Ammon's horn (tissue), 1 donor: Measurements from ENCODE around the gene PLCB1.
"Not testable (repeated sequence)": the region's sequence is repeated elsewhere in the genome, so short reads cannot be mapped to it uniquely, and the experiment has no call there.

Source experiments
- DNase-seq: peaks from one replicate; pipeline ENCODE4 v3.0.0-alpha.2; 2016; ENCODE audit warnings: low spot score

The PLCB1 gene

DNA sequence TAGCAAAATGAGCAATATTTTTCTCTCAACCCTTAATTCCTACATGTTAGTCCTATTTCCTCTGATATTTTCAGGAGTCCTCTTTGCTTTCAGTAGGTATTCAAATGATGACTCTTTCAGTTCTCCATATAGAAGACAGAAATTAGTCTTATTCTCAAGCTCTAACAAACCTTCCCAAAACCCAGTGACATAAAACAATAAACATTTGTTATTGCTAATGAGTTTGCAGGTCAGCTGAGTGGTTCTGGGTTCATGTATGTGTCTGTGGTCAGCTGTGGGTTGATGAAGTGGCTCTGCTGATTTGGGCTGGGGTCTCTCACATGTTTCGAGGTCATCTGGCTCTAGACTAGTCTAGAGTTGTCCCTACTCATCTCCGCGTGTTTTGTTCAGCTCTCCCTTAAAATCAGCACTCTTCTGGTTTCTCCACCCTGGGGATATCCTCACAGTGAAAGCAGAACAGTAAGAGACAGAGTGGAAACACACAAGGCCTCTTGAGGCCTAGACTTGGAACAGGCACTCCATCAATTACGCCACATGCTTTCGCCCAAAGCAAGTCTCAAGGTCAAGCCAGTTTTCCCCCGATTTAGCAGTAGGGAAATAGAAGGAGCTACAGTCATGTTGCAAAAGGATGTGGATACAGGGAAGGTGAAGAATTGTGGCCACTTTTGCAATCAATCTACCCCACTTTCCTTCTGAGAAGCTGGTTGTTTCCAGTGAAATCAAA lies 273.0 kb downstream of the PLCB1 start:
- DNase-seq, result no peak

DNA sequence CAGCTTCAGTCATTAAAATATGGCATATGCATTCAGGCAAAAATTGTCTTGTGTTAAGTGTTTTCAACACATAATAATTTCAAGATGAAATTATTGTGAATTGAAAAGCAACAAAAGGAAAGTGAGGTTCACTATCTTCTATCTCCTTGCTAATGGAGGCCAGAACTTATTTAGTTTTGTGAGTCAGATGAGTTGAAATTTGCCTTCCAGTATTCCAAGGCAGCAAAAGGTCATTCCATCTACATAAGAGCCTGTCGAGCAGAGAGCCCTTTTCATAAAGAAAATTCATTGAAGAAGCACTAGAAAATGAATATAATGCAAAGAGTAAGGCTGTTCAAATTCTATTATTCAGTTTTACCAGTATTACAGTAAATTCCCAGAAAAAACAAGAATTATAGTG lies 274.3 kb downstream of the PLCB1 start:
- no peak for DNase-seq

DNA sequence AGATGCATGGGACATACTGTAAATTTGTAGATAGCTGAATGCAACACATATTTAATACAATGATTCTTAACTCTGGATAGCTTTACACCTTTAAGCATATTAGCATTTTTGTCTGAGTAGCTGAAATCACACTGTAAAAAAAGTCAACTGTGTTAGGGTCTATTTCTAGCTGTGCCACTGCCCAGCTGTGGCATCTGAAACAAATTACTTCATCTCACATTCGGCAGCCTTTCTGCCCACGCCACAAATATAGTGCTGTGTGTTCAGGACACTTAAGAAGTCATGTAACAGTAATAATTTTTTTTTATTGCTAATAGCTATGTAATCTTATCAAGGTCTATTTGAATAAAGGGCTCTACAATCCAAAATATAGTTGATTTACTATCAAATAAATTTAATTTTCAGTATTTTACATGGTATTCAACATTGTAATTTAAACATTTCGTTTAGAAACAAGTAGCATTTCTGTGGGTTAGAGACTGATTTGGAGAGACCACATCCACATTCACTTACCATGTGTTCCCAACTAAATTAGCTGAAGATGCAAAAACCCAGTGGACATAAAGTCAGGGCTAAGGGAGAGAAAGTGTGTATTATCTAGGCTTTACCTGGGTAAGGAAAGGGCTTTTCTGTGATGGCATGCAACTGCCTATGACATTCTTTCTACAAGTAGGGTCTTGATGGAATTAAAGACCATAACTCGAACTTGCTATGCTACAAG lies 276.7 kb downstream of the PLCB1 start:
- no peak for DNase-seq

DNA sequence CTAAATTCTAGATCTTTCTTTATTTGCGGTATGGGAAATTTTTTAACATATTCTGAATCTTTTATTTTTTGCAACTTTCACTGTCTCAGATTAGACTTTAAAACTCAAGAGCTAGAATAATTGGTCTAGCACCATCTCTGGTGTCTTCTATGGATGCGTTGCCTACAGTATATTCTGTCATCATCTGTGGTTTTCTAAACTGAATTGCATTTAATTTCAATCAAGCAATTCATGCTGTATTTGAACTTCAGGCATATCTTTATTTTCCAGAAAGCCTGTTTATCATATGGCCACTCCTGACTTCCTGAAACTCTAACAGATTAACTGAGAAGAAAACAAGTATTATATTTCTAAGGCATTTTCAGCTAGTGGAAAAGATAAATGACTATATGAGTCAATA lies 281.6 kb downstream of the PLCB1 start:
- no peak for DNase-seq

DNA sequence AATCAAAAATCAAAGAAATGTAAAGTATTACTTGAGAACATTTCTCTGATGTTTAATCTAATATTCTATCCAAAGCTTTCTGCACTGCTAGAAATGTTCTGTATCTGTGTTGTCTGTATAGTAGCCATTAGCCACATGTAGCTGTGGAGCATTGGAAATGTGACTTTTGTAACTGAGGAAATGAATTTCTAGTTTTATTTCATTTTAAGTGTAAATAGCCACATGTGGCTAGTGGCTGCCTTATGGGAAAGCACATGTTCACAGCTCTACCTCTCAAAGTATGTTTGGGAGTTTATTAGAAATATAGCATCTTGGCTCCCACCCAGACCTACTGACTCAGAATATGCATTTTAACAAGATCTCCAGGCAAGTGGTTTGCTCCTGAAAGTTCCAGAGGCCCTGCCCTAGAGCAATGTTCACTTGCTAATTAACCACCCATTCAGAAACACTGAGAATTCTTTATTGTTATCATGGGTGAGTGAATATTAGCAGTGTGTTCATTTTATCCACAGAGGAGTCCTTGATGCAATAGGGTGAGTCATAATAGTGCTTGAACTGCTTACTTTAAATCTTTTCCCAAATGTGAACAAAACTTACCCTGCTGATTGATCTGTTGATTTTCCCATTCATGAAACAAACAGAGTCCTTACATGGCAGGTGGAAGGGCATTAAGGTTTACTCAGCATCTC lies 282.7 kb downstream of the PLCB1 start:
- DNase-seq, result no peak

DNA sequence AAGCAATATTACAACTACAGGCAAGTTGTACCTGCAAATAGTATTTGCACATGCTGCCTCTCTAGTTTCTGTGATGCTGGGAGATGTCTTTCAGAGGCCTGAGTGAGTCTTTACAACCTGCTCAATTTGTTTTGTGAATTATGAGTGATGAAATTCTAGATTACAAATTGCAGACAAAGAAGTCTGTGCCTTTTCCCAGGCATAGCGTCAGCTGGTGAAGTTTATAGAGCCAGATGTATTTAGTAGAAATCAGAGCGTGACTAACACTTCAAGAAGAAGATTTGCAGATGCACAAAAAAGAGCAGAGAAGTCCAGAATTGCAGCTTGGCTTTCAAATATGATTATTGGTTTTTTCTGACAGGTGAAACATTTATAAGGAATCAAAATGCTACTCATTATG lies 289.9 kb downstream of the PLCB1 start:
- DNase-seq, result no peak

DNA sequence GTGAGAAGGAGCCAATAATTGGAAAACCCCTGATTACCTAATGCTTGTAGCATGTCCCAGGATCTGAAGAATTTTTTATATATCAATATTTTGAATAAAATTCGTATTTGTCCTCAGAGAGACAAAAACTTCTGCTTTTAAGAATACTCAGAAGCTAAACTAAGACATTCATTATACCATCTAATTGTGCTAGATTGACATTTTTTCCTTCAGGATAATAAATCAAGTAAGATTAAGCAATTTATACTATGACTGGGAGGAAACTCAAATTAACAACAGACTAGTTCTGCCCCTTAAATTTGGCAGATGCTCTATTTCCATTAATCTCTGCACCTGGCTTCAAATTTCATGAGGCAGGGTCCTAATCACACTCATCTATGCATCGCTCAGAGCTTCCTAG lies 291.4 kb downstream of the PLCB1 start:
- no peak for DNase-seq

DNA sequence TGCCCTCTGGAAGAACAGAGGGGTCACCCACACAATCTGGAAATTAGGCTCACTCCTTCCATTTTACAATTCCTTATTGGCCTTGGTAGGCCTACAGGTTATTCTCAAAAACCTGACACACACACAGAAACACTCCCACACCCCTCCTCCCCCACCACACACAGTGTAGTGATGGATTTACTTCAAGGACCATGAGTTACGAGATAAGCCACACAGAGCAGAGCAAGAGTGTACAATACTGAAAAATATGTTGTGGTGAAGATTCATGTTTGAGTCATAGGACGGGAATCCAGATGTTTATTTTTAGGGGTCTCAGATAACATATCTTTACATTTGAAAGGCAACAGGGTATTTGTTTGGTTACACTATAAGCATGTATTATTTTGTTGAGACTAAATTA lies 291.9 kb downstream of the PLCB1 start:
- DNase-seq, result no peak

DNA sequence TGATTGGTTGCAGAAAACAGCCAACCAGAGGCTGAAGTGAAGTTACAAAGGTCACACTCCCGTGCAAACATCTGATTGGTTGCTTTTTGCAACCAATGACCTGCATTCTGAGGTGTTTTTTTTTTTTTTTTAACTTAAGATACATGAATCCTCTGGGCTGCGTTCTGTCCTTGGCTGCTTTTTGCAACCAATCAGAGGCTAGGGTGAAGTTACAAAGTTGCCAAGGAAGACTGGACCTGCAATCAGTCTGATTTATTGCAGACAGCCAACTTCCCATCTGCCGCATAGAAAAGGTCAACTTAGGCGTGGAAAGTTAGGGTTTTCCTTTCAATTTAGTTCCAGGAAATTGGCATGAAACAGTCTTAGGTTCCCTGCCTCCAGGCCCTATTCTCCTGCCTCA lies 292.9 kb downstream of the PLCB1 start:
- no peak for DNase-seq

DNA sequence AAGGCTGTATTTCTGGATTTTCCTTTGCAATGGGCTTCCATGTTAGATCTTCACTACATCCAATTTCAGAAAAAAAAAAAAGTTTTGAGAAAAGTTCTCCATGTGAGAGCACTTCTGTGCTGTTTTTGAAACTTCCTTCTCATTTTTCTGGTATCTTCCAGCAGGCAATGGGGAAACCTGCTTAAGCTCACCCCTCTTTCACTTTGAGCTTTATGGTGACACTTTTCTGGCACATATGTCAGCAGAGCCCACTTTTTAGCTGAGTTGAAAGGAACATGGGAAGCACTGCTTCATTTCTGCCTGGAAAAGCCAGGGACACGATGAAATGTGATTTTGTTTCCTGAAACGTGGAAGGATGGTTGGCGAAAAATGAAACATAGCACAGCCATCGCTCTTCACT lies 293.7 kb downstream of the PLCB1 start:
- DNase-seq, result no peak

DNA sequence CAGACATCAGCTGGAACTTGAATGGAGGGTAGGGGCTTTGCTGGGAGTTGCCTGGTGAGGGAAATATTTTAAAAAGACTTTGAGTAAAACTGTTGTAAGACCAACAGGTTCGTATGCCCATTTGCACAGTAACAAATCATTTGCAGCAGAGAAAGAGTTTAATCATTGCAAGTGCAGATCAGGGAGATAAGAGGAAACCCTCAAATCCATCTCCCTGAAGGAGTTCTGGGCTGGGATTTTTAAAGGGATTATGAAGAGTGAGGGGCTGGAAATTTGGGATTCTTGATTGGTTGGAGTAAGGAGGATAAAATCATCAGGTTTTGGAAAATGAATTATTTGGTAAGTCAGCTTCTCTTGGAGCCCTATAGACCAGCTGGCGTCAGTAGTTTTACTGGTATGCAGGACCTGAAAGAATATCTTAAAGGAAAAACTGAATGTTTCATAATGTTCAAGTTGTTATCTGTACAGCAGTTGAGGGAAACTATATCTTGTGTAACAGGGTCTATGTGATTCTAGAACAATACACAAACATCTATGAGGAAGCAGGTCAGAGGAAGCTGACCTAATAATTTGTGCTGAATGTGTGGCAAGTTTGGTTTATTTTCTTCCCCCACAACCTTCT lies 295.5 kb downstream of the PLCB1 start:
- DNase-seq, result no peak

DNA sequence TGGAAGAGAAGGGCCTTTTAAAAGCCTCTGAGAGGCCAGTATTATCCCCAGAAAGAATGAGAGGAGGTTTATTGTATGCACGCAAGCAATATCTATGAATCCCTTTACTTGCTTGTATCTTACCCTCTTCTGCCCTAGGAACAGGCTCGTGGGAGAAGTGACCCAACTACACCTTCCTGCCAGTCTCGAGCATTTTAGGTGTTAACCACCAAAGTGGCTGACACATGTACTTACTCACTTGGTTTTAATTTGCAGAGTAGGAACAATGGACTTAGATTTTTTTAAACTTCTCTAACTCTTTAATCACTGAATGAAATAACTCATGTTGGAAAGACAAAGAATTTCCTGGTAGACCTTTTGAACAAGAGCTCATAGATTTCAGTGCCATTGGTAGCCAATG lies 296.9 kb downstream of the PLCB1 start:
- no peak for DNase-seq

DNA sequence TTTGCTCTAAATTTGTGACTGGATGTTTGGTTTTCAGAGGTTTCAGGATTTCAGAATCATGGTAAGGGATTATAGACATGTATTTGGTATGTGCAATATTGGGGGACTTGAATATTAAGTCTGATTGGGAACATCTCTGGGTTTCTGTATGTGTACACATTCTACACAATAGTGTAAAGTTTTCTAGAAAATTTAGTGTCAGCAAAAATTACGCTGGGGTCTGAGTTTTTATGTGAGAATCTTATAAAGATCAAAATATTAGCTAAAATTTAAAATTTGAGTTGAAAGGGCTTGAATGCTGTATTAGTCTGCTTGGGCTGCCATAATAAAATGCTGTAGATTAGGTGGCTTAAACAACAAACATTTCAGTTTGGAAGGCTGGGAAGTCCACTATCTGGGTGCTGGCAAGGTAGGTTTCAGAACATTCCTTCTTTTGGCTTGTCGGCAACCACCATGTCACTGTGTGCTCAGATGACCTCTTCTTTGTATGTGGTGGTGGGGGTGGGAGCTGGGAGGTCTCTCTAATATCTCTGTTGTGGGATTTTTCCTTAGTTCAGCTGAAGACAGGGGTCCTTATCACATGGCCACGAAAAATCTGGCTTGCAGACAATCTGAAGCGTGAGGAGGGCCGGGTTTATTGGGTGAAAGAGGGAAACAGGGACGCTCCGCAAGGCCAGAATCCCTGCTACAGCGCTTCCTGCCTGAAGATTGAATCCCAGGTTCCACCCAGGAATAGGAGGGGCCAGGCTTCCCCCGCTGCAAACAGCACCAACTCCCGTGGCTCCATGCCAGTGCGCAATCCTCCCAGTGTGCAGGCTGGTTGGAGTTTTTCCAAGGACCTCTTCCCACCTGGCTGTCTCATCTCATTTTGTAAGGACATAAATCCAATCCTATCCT lies 299.7 kb downstream of the PLCB1 start:
- peak; percentile 10 for DNase-seq

DNA sequence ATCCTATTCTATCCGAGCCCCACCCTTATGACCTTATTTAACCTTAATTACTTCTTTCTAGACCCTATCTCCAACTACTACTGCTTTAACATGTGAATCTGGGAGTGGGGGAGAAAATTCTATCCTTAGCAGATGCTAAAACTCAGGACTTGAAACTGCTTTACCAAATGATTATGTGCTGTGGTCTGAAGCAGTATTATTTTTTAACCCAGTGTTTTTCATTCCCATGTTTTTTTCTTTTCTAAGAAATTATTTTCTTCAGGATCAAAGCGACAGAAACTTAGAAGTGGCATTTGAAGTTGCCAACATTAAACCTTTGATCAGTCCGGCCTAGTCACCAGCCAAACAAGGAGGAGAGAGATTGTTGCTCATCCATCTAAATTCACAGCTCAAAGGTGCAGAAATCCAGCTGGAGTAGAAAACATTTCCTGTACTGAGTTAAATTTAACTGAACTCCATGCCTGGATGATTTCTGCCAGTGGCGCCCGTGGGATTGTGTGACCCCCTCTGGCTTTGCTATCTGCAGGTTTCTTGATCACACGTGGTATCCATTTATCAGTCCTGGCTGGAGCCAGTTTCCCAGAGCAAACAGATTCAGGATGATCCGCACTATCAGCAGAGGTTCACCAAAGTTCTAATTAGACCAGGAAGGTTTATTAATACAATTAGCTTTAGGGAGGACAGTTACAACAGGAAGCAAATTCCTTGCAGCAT lies 300.5 kb downstream of the PLCB1 start:
- no peak for DNase-seq

DNA sequence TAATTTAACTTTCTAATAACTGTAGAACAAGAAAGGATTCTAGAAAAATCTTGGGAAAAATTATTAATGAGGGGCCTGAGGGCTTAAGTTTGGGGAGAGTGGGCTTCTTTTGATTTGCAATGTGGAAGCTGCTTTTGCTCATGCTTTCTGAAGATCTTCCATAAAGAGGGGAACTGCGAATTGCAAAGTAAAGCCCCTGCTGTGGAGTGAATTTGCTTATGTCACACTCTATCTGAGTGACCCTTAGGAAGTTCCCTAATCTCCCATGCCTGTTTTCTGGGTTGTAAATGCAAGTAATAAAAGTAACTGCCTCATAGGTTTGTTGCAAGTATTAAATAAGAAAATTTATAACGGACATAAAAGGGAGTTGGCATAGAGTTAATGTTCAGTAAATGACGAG lies 301.2 kb downstream of the PLCB1 start:
- no peak for DNase-seq

DNA sequence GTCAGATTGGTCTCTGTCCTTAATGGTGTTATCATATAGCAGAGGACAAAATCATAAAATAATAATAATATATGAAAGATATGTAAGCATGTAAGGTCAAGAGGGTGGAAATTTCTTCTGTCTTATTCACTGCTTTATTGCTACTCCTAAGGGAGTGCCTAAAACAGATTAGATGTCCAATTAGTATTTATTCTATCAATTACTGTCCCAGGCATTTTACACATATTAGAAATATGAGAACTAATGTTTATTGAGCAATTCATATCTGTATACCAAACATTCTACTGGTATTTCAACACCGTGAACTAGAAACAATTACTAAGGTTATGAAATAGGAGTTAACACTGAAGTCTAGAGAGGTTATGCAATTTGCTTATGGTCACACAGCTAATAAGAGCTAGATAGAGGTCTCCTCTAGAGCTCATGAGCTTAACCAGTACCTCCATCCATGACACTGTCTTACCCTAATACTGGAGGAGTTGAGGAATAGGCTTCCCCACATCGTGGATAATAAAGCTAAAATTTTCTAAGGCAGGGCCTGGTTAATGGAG lies 302.3 kb downstream of the PLCB1 start:
- DNase-seq, result no peak

DNA sequence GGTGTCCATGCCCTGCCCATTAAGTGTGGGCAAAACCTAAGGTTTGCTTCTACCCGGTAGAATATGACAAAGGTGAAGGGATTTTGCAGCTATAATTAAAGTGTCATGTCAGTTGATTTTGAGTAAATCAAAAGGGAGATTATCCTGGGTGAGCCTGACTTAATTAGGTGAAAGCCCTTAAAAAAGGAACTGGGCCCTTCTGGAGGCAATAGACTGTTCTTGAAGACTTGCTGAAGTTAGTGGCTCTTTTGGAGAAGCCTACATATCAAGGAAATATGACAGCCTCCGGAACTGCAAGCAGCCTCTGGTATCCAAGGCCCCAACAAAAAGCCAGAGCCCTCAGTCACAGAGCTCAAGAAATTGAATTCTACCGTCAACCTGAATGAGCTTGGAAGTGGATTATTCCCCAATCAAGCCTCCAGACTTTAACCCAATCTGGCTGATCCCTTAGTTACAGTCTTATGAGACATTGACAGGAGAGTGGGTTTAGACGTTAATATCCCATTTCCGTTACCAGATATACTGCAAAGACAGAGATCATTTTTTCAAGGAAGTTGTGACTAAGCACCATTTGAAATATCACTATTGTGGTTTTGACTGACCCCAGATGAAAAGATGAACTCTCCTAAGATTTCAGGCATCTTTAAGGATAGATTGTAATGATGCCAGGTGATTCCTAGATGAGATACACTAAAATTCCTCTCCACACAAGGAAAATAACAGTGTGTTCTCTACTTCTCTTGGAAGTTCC lies 303.4 kb downstream of the PLCB1 start:
- no peak for DNase-seq

DNA sequence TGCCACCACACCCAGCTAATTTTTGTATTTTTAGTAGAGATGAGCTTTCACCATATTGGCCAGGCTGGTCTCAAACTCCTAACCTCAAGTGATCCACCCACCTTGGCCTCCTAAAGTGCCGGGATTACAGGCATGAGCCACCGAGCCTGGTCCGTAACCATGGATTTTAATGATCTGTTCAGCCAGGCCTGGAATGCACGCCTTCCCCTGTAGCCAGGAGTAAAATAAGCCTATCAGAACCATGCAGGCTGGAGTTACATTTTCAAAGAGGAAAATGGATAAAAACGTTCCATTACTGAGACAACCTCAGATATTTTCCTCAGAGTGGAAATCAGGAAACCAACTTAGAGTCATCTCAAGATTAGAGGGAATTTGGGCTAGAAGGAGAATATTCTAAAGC lies 304.9 kb downstream of the PLCB1 start:
- DNase-seq, result not testable (repeated sequence)

DNA sequence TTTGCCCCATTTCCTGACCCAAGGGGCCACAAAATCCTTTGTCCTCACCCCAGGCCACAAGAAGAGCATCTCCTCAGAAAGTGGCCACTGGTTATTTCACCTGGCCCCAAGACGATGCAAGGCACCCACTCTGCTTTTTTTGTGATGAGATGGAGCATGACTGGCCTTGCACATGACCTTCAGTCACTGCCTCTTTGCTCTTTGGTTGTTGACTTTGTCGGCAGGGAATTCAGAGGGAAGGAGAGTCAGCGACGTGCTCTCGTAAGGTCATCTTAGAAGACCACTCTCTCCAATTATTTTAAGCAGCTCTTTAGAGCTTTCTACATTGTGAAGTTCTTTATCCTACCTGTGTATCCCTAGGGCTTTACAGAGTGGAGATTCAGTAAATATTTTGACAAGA lies 306.7 kb downstream of the PLCB1 start:
- DNase-seq, result no peak

DNA sequence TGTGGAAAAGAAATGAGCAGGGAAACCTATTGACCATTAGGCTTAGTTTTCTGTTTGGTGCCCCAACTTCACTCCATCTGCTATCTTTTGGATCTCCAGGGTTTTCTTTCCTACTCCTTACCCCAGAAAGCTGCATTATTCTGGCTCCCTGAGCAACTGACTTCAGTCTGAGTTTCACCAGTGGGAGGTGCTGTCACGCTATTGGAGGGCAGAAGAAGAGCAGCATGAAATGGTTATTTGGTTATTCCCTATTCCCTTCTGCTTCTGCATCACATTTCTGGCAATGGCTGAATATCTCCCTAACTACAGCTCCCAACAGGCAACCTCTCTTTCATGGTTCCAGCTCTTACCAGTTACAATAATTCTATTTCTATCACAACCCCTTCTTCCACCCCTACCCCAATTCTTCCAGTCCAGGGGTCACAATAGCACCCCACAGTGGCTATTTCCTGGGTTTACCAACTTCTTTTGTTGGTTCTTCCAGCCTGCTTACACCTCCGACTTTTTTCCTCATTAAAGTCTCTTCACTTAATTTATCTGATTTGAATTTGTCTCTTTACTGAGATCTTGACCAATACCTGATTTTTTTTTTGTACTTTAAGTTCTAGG lies 311.5 kb downstream of the PLCB1 start:
- no peak for DNase-seq
